ENCODE data around the gene PLD2.
"Not testable (repeated sequence)": the region's sequence is repeated elsewhere in the genome, so short reads cannot be mapped to it uniquely, and the experiment has no call there.

Gene PLD2

GRCh38 chr17:4827399-4827798 lies 20.4 kb downstream of the PLD2 start:
- Histone ChIP-seq H3K9me3 (ENCODE audit: severe bottlenecking) (no peaks in the 10 kb centered on the region), H3K36me3 (peaks cover 10% of the 10 kb centered on the region), H3K27ac (no peak overlapping the region), H3K27me3 (ENCODE audit: insufficient read depth, low read depth, severe bottlenecking) (no peaks in the 10 kb centered on the region), H3K4me3 (ENCODE audit: low read depth, low read length) (no peak overlapping the region)
- DNase-seq, result no peak
- no peak for TF ChIP-seq CTCF (IDR thresholded peaks at IDR 0.05; ENCODE audit: low read depth, low read length)

- H3K36me3 ChIP-seq, result peaks cover 19% of the 10 kb centered on the region
- peak overlapping the region; percentile 96 for H3K27ac ChIP-seq
- not testable (repeated sequence) for H3K9me3 ChIP-seq (ENCODE audit: severe bottlenecking); H3K27me3 ChIP-seq (ENCODE audit: insufficient read depth, low read depth, severe bottlenecking); DNase-seq
- peak overlapping the region; percentile 51 for H3K4me3 ChIP-seq (ENCODE audit: low read depth, low read length)
These were observed 25.9 kb downstream of the PLD2 start for GRCh38 chr17:4832829-4833177.

GRCh38 chr17:4833178-4833940 lies 26.4 kb downstream of the PLD2 start, which contains the start of gene MINK1:
TSS of gene MINK1 (plus strand) at chr17:4833340. CDS start at chr17:4833584, 244 bp downstream.
- TF ChIP-seq CTCF (IDR thresholded peaks at IDR 0.05; ENCODE audit: low read depth, low read length), result no peak
- Histone ChIP-seq H3K9me3 (ENCODE audit: severe bottlenecking) (no peaks in the 10 kb centered on the region), H3K27me3 (ENCODE audit: insufficient read depth, low read depth, severe bottlenecking) (no peaks in the 10 kb centered on the region), H3K36me3 (peaks cover 25% of the 10 kb centered on the region), H3K4me3 (ENCODE audit: low read depth, low read length) (peak within 1 kb of the TSS; percentile 68), H3K27ac (peak within 1 kb of the TSS; percentile 96)
- DNase-seq, result peak; percentile 90

- Histone ChIP-seq H3K27ac (peak overlapping the region; percentile 96), H3K9me3 (ENCODE audit: severe bottlenecking) (no peaks in the 10 kb centered on the region), H3K27me3 (ENCODE audit: insufficient read depth, low read depth, severe bottlenecking) (no peaks in the 10 kb centered on the region), H3K4me3 (ENCODE audit: low read depth, low read length) (peak overlapping the region; percentile 68), H3K36me3 (peaks cover 33% of the 10 kb centered on the region)
- TF ChIP-seq CTCF (IDR thresholded peaks at IDR 0.05; ENCODE audit: low read depth, low read length), result no peak
- DNase-seq, result no peak
These were observed 27.2 kb downstream of the PLD2 start for GRCh38 chr17:4833941-4834680.

GRCh38 chr17:4834681-4835020 lies 27.7 kb downstream of the PLD2 start:
- DNase-seq, result peak; percentile 39
- no peak for TF ChIP-seq CTCF (IDR thresholded peaks at IDR 0.05; ENCODE audit: low read depth, low read length)
- Histone ChIP-seq H3K27me3 (ENCODE audit: insufficient read depth, low read depth, severe bottlenecking) (no peaks in the 10 kb centered on the region), H3K9me3 (ENCODE audit: severe bottlenecking) (no peaks in the 10 kb centered on the region), H3K36me3 (peaks cover 38% of the 10 kb centered on the region), H3K27ac (peak overlapping the region; percentile 96), H3K4me3 (ENCODE audit: low read depth, low read length) (peak overlapping the region; percentile 68)

- no peak for TF ChIP-seq CTCF (IDR thresholded peaks at IDR 0.05; ENCODE audit: low read depth, low read length)
- no peaks in the 10 kb centered on the region for H3K27me3 ChIP-seq (ENCODE audit: insufficient read depth, low read depth, severe bottlenecking)
These were observed 29.3 kb downstream of the PLD2 start for GRCh38 chr17:4836221-4836620.

More at GRCh38 chr17:4836221-4836620, 29.3 kb downstream of the PLD2 start:
- H3K27ac ChIP-seq, result peak overlapping the region; percentile 96
- H3K4me3 ChIP-seq (ENCODE audit: low read depth, low read length), result peak overlapping the region; percentile 68
- H3K9me3 ChIP-seq (ENCODE audit: severe bottlenecking), result no peaks in the 10 kb centered on the region
- peak; percentile 83 for DNase-seq
- H3K36me3 ChIP-seq, result peaks cover 54% of the 10 kb centered on the region

Measured in WERI-Rb-1 (cell line).